Measurements from ENCODE around the gene IL10RA. TPM values are rescaled to one million over a fixed set of nuclear protein-coding genes. Genes with fewer than 3 reads are reported as not detected.

The IL10RA gene
- total RNA-seq, 3 donors from 2014 or later = 9.8 to 47.5 (median 13.3) TPM

DNA sequence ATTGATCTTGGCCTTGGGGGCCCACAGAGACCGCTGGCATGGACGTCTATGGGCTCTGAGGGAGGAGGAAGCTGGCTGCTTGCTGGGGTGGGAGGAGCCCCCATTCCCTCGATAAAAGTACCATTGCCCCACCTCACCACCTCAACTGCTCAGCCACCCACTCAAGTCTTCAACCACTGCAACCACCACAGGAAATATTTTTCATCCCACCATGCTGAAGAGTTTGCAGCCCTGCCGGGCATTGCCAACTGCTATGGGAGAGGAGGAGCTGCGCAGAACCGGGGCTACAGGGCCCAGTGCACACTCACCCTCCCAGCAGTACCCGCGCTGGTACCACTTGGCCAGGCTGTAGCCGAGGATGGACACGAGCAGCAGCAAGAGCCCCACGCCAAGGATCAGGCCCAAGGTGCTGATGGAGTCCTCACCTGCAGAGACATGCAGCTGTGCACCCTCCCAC lies 29.2 kb downstream of the IL10RA start:
- H3K4me1 ChIP-seq = no peaks in the 10 kb centered on the region
- no peak overlapping the region for H3K4me3 ChIP-seq
- H3K27ac ChIP-seq = no peak overlapping the region
- H3K36me3 ChIP-seq = no peaks in the 10 kb centered on the region
- H3K9me3 ChIP-seq = no peaks in the 10 kb centered on the region
- no peak for DNase-seq (ENCODE audit: low spot score in 2 of 2)
- no peaks in the 10 kb centered on the region for H3K27me3 ChIP-seq
- TF ChIP-seq POLR2A (IDR thresholded peaks at IDR 0.05) (no peak), POLR2AphosphoS5 (IDR thresholded peaks at IDR 0.05) (no peak), CTCF (IDR thresholded peaks at IDR 0.05) (no peak)
- intact Hi-C loops (cut with DNase I; ENCODE audit: low total_unique reads) = no loop called here

DNA sequence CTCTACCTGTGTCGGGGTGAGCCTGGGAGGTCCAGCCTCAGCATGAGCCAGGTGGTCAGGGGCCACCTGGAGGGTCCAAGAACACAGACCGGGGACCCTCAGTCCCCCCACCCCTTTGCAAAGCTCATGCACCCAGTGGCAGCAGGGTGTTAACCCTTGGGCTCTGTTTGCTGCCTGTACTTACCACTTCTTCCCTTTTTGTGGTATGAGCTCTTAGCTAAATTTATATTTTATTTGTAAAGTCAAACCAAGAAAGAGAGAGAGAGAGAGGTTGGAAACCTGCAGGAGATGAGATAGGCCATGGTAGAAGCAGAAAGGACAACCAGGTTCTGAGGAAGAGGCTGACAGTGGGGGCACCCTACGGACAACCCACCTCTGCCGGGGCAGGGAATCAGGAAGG lies 29.9 kb downstream of the IL10RA start:
- intact Hi-C loops (cut with DNase I; ENCODE audit: low total_unique reads) = no loop called here
- no peak for TF ChIP-seq POLR2AphosphoS5 (IDR thresholded peaks at IDR 0.05)
- TF ChIP-seq CTCF (IDR thresholded peaks at IDR 0.05) = no peak
- H3K4me1 ChIP-seq = no peaks in the 10 kb centered on the region
- no peak overlapping the region for H3K27ac ChIP-seq
- H3K36me3 ChIP-seq = no peaks in the 10 kb centered on the region
- no peaks in the 10 kb centered on the region for H3K9me3 ChIP-seq
- no peak overlapping the region for H3K4me3 ChIP-seq
- no peaks in the 10 kb centered on the region for H3K27me3 ChIP-seq
- DNase-seq (ENCODE audit: low spot score in 2 of 2) = no peak

- intact Hi-C loops (cut with DNase I; ENCODE audit: low total_unique reads) = no loop called here
- no peak for TF ChIP-seq CTCF (IDR thresholded peaks at IDR 0.05)
- TF ChIP-seq POLR2AphosphoS5 (IDR thresholded peaks at IDR 0.05) = no peak
- no peak for TF ChIP-seq POLR2A (IDR thresholded peaks at IDR 0.05)
These were observed 30.9 kb downstream of the IL10RA start for GRCh38 chr11:118017111-118017510.

GRCh38 chr11:118017631-118018315 lies 31.6 kb downstream of the IL10RA start:
- H3K9me3 ChIP-seq = no peaks in the 10 kb centered on the region
- H3K36me3 ChIP-seq = no peaks in the 10 kb centered on the region
- H3K4me1 ChIP-seq = no peaks in the 10 kb centered on the region
- no peak for TF ChIP-seq POLR2A (IDR thresholded peaks at IDR 0.05)
- no peak for TF ChIP-seq POLR2AphosphoS5 (IDR thresholded peaks at IDR 0.05)
- no peak for TF ChIP-seq CTCF (IDR thresholded peaks at IDR 0.05)
- no peak for DNase-seq (ENCODE audit: low spot score in 2 of 2)
- H3K4me3 ChIP-seq = no peak overlapping the region
- no peak overlapping the region for H3K27ac ChIP-seq
- intact Hi-C loops (cut with DNase I; ENCODE audit: low total_unique reads) = no loop called here
- no peaks in the 10 kb centered on the region for H3K27me3 ChIP-seq

More at GRCh38 chr11:118017111-118017510, 30.9 kb downstream of the IL10RA start:
- Histone ChIP-seq H3K9me3 (no peaks in the 10 kb centered on the region), H3K27ac (no peak overlapping the region), H3K36me3 (no peaks in the 10 kb centered on the region), H3K27me3 (no peaks in the 10 kb centered on the region), H3K4me3 (no peak overlapping the region), H3K4me1 (no peaks in the 10 kb centered on the region)
- DNase-seq (ENCODE audit: low spot score in 2 of 2) = no peak

DNA sequence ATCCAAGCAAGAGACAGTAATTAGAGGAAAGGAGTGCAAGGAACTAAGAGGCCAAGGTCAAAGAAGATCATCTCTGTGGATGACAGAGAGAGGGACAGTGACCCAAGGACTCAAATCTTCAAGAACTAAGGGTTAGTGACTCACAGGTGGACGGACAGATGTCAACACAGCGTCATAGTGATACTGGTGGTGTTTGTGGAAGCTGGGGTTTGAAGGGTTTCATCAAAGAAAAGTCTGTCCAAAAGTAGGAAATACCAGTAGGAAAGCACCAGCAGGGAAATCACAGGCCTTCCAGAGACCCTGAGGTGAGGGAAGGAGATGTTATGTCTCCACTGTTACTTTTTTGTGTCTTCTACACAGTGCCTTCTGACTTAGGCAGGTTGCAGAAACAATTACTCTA lies 32.2 kb downstream of the IL10RA start:
- intact Hi-C loops (cut with DNase I; ENCODE audit: low total_unique reads) = no loop called here
- no peaks in the 10 kb centered on the region for H3K36me3 ChIP-seq
- H3K4me3 ChIP-seq = no peak overlapping the region
- no peak for DNase-seq (ENCODE audit: low spot score in 2 of 2)
- TF ChIP-seq CTCF (IDR thresholded peaks at IDR 0.05) = no peak
- no peak for TF ChIP-seq POLR2A (IDR thresholded peaks at IDR 0.05)
- TF ChIP-seq POLR2AphosphoS5 (IDR thresholded peaks at IDR 0.05) = no peak
- no peak overlapping the region for H3K27ac ChIP-seq
- H3K4me1 ChIP-seq = no peaks in the 10 kb centered on the region
- no peaks in the 10 kb centered on the region for H3K9me3 ChIP-seq
- H3K27me3 ChIP-seq = no peaks in the 10 kb centered on the region

Measured in breast epithelium (tissue), 4 donors.